ENCODE results near the gene COL19A1.

COL19A1 gene

DNA sequence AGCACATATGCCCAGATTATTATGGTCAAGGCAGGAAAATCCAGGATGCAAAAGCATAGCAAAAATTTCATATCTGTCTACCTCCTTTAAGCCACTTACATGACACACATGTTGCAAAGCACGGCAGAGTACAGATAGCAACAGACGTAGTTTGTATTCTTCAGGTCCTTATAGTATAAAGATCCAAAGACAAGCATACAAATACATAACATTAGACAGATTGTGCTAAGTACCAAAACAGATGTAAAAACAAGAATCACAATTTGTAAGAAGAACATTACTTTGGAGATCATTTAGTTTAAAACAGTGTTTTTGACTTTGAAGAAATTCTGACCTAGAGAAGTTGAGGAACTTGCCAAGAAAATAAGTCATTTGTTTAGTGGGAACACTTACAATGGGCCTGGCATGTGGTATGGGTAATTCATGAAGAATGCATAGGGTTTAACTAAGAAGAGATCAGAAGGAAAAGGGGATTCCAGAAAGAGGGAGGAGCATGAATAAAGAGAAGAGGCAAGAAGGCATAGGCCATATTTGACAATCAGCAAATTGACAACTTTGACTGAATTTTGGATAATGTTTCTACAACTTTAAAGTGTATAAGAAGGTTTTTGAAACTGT, 39.0 kb upstream of the COL19A1 start:
- Histone ChIP-seq H3K27me3 (ENCODE audit: low read depth, low read length) (no peaks in the 10 kb centered on the region), H3K9ac (ENCODE audit: low read length) (no peak overlapping the region), H3K9me3 (ENCODE audit: insufficient read depth, low read length) (no peaks in the 10 kb centered on the region), H3K4me1 (ENCODE audit: low read length) (no peaks in the 10 kb centered on the region), H3K36me3 (replicated peaks; ENCODE audit: low read depth, low read length) (no peaks in the 10 kb centered on the region), H3K79me2 (ENCODE audit: low read length) (no peaks in the 10 kb centered on the region), H2AFZ (ENCODE audit: low read depth, low read length) (peak overlapping the region; percentile 33; the same call in 1 of the 2 replicates), H3K27ac (ENCODE audit: low read length) (no peak overlapping the region), H4K20me1 (ENCODE audit: insufficient read depth, low read length) (no peaks in the 10 kb centered on the region), H3K4me3 (ENCODE audit: low read length) (no peak overlapping the region), H3K4me2 (ENCODE audit: low read length) (no peak overlapping the region)
- TF ChIP-seq, protein P1, sequence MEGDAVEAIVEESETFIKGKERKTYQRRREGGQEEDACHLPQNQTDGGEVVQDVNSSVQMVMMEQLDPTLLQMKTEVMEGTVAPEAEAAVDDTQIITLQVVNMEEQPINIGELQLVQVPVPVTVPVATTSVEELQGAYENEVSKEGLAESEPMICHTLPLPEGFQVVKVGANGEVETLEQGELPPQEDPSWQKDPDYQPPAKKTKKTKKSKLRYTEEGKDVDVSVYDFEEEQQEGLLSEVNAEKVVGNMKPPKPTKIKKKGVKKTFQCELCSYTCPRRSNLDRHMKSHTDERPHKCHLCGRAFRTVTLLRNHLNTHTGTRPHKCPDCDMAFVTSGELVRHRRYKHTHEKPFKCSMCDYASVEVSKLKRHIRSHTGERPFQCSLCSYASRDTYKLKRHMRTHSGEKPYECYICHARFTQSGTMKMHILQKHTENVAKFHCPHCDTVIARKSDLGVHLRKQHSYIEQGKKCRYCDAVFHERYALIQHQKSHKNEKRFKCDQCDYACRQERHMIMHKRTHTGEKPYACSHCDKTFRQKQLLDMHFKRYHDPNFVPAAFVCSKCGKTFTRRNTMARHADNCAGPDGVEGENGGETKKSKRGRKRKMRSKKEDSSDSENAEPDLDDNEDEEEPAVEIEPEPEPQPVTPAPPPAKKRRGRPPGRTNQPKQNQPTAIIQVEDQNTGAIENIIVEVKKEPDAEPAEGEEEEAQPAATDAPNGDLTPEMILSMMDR (IDR thresholded peaks at IDR 0.05; ENCODE audit: low read depth, low read length) = no peak
- no peak for TF ChIP-seq EZH2phosphoT487 (IDR thresholded peaks at IDR 0.05; ENCODE audit: low read depth)

DNA sequence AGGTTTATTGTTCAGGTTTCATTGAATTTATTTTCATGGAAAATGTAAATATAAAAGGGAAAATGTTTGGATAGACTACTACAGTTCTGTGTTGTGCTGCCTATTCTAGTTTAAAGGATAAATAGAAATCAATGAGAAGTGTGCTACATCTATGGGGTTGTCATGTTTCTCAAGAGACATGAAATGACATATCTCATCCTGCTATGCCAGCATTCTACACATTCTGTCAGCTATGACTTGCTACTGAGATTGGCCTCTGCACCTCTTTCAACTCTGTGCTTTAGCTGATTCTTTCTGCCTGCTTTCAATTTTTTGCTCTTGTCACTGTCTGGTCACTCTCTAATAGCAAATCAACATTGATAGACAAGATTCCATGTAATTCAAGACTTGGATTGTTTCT, 33.8 kb upstream of the COL19A1 start:
- Histone ChIP-seq H3K4me3 (ENCODE audit: low read length) (no peak overlapping the region), H3K36me3 (replicated peaks; ENCODE audit: low read depth, low read length) (no peaks in the 10 kb centered on the region), H3K27me3 (ENCODE audit: low read depth, low read length) (no peaks in the 10 kb centered on the region), H3K27ac (ENCODE audit: low read length) (no peak overlapping the region), H3K79me2 (ENCODE audit: low read length) (no peaks in the 10 kb centered on the region), H3K9me3 (ENCODE audit: insufficient read depth, low read length) (no peaks in the 10 kb centered on the region), H3K9ac (ENCODE audit: low read length) (no peak overlapping the region), H3K4me2 (ENCODE audit: low read length) (no peak overlapping the region), H4K20me1 (ENCODE audit: insufficient read depth, low read length) (no peaks in the 10 kb centered on the region), H3K4me1 (ENCODE audit: low read length) (peaks cover 16% of the 10 kb centered on the region), H2AFZ (ENCODE audit: low read depth, low read length) (no peak overlapping the region)
- no peak for TF ChIP-seq EZH2phosphoT487 (IDR thresholded peaks at IDR 0.05; ENCODE audit: low read depth)
- TF ChIP-seq, protein P1 (IDR thresholded peaks at IDR 0.05; ENCODE audit: low read depth, low read length) = no peak

DNA sequence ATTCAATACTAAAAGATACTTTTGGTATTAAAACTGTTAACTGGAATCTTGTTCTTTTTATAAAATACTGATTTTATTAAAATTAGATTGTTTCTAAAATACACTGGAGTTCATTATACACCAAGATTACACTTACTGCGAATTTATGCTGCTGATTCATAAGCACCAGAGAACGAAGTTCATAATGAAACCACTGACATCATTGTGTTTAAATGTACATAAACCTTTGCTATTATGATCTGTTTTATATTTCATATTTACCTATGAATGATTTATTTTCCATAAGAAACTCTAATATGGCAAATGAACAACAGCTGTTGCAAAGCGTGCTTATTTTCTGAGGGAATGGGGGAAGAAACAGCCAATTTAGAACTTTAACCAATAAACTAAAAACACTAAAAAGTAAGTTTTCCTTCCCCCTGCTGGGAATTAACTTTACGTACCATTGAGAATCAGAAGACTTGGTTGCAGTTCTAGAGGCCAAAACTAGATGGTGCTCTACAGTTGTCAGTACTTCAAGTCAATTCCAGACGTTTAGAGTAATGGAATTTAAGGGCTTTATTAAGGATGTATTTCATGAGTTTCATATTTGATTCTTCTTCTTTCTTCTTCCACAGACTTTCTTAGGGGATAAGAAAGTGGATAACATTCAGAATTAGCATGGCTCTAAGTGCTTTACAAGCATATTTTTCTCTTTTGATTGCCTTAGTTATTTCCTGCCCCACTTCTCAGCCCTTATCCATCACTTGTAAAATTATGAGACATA, 30.8 kb upstream of the COL19A1 start:
- Histone ChIP-seq H3K4me1 (ENCODE audit: low read length) (peaks cover 18% of the 10 kb centered on the region), H4K20me1 (ENCODE audit: insufficient read depth, low read length) (no peaks in the 10 kb centered on the region), H3K79me2 (ENCODE audit: low read length) (no peaks in the 10 kb centered on the region), H3K4me3 (ENCODE audit: low read length) (peak overlapping the region; percentile 68), H3K9ac (ENCODE audit: low read length) (no peak overlapping the region; the same call in 1 of the 2 replicates), H3K4me2 (ENCODE audit: low read length) (peak overlapping the region; percentile 71), H3K36me3 (replicated peaks; ENCODE audit: low read depth, low read length) (no peaks in the 10 kb centered on the region), H2AFZ (ENCODE audit: low read depth, low read length) (peak overlapping the region; percentile 34; the same call in 1 of the 2 replicates), H3K27ac (ENCODE audit: low read length) (no peak overlapping the region), H3K9me3 (ENCODE audit: insufficient read depth, low read length) (no peaks in the 10 kb centered on the region), H3K27me3 (ENCODE audit: low read depth, low read length) (no peaks in the 10 kb centered on the region)
- no peak for TF ChIP-seq EZH2phosphoT487 (IDR thresholded peaks at IDR 0.05; ENCODE audit: low read depth)
- TF ChIP-seq, protein P1 (IDR thresholded peaks at IDR 0.05; ENCODE audit: low read depth, low read length) = peak; percentile 98

DNA sequence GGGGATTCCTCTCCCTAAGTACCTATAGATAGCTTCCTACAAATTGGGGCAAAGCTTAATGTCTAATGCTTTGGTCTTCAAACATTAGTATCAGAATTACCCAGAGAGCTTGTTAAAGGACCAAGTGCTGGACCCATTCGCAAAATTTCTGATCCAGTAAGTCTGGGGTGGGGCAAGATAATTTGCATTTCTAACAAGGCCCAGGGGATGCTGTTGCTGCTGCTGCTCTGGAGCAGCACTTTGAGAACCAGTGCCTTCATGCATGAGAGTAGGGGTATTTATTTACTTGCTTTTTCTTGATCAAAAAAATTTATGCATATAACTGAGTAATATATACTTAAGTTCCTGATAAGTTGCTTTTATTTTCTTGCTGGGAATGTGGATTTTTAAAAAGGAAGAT, 24.5 kb upstream of the COL19A1 start:
- H3K4me2 ChIP-seq (ENCODE audit: low read length) = no peak overlapping the region
- no peaks in the 10 kb centered on the region for H3K79me2 ChIP-seq (ENCODE audit: low read length)
- no peak overlapping the region for H3K4me3 ChIP-seq (ENCODE audit: low read length)
- TF ChIP-seq EZH2phosphoT487 (IDR thresholded peaks at IDR 0.05; ENCODE audit: low read depth) = no peak
- TF ChIP-seq, protein P1 (IDR thresholded peaks at IDR 0.05; ENCODE audit: low read depth, low read length) = no peak
- no peaks in the 10 kb centered on the region for H3K36me3 ChIP-seq (replicated peaks; ENCODE audit: low read depth, low read length)
- no peaks in the 10 kb centered on the region for H3K9me3 ChIP-seq (ENCODE audit: insufficient read depth, low read length)
- H3K9ac ChIP-seq (ENCODE audit: low read length) = no peak overlapping the region
- H3K27me3 ChIP-seq (ENCODE audit: low read depth, low read length) = no peaks in the 10 kb centered on the region
- no peak overlapping the region for H2AFZ ChIP-seq (ENCODE audit: low read depth, low read length)
- no peak overlapping the region for H3K27ac ChIP-seq (ENCODE audit: low read length)
- H3K4me1 ChIP-seq (ENCODE audit: low read length) = peaks cover 7% of the 10 kb centered on the region
- no peaks in the 10 kb centered on the region for H4K20me1 ChIP-seq (ENCODE audit: insufficient read depth, low read length)

Data from OCI-LY3 (cell line).